HG02938 (cell line): ENCODE results near the gene CDH22.

Experiments used
- ATAC-seq: cut with Tn5 transposase; IDR thresholded peaks from one replicate; pipeline ENCODE4 v1.9.1; 2021; ENCODE audit warnings: mild to moderate bottlenecking, moderate library complexity; ENCODE audit not compliant: unreplicated experiment

Gene CDH22

GRCh38 chr20:46249671-46250070 lies 58.6 kb downstream of the CDH22 start:
- no peak for ATAC-seq

- no peak for ATAC-seq
Measured at GRCh38 chr20:46246559-46246958, 61.7 kb downstream of the CDH22 start.

GRCh38 chr20:46243707-46244628 lies 64.3 kb downstream of the CDH22 start:
- ATAC-seq: no peak

DNA sequence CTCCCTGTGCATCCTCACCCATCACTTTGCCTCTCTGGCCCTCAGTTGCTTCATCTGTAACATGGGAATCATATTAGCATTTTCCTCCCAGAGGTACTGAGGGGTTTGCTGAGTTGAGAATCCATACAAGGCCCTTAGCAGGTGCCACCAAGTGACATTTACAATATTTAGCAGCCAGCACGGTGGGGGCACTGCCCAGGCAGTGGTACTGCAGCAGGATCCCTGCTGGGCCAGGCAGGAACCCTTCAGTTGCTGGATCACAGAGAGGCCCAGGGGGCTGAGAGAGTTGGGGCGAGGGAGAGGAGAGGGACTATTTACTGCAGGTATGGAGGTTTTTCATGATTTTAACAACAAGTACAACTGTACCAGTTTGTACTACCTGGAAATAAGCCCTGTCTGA lies 65.9 kb downstream of the CDH22 start:
- no peak for ATAC-seq

- no peak for ATAC-seq
Measured at GRCh38 chr20:46240881-46241280, 67.4 kb downstream of the CDH22 start.

DNA sequence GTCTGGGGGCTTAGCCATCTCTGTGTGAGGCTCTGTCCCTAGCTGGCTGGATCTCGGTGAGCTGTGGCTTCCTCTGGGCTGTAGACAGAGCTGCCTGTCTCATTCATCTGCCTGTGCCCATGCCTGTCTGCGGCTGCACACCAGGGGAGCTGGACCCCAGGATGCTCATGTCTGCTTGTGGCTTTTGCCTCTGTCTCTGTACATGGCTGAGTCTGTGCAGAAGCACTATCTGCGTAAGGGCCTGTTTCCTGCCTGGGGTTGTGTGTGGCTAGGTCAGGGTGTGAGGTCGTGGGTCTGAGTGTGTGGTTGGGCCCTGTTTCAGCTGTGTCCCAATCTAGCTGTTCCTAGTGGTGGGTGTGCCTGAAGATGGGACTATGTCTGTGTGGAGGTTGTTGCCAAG lies 68.2 kb downstream of the CDH22 start:
- ATAC-seq: no peak

DNA sequence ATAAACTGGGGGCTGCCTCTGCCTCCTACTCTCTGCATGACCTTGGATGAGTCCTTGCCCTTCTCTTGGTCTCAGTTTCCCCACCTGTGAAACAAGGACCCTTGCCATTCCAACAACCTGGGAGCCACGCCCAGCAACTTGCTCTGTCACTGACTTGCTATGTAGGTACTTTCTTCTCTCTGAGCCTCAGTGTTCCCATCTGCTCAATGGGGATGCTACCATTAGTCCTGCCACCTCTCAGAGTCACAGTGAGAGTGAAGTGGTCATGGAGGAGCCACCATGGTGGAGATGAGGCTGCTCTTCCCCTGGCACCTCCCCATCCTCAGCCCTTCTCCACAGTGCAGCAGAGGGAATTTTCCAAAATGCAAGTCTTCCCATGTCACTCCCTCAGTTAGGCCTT lies 70.6 kb downstream of the CDH22 start:
- no peak for ATAC-seq

DNA sequence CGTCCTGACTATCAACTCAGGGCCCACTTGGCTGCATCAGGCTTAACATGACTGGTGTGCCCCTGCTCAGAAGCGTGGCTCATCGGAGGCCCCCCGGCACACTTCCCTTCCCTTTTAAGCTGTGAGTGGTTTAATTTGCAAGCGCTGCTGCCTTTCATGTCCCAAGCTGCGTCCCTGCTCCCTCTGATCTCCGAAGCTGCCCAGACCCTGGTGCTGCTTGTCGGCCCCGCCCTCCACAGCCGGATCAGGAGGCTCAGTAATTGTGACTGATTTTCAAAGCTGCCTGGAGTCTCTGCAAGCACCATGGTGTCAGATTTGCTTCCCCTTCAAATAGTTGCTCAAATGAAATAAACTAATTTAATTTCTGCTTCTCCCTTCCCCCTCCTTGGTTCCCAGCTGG lies 71.1 kb downstream of the CDH22 start:
- ATAC-seq: no peak

GRCh38 chr20:46235077-46235476 lies 73.2 kb downstream of the CDH22 start:
- no peak for ATAC-seq

DNA sequence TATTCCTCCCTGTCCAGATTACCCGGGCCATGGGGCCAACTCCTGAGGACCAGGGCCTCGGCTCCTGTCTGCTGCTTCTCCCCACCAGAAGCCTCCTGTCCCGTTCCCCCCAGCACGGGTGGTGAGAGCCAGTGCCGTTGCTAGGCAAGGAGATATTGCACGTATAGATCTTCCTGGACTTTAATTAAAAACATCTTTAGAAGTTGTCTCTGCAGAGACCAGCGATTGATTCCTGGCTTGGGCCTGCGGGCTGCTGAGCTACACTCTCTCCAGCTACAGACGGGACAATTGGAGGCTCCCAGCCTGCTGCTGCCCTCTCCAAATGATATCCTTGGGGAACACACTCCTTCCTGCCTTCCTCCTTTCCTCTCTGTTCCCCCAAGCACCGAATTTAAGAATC lies 74.6 kb downstream of the CDH22 start:
- ATAC-seq: no peak

GRCh38 chr20:46232539-46232938 lies 75.8 kb downstream of the CDH22 start:
- ATAC-seq: no peak

DNA sequence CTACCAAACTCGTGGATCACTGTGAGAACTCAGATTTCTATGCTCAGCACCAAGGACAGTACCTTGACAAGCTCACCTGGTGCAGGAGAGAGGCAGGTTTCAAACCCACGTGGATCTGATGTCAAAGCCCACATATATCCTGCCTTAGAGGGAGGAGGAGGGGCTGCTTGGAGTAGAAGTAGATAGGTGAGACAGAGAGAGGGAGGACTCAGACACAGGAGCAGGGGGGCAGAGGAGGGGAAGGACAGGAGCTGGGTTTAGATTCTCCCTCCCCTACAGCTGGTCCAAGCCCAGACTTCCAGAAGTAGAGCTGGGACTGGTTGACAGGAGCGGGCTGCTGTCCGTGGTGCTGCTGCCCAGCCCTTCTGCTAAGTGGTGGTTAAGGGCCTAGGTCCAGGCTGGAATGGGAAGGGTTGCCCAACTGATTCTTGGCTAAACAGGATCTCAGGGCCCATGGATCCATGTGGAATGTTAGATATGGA lies 77.5 kb downstream of the CDH22 start:
- ATAC-seq: no peak

DNA sequence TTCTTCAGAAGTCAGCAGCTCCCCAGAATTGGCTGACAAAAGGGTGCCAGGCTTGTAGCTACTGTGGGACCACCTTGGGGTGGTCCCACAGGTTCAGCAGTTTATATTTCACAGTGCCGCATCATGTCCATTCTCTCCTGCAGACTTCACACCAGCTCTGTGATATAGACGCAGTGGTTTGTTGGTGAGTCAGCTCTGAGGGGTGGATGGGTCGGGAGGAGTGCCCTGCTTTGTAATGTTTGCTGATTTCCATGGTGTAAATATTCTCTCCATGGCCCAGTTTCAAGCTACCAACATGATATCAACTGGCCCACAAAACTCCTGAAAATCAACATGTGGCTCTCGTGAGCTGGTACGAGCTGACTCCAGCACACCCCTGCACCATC lies 78.2 kb downstream of the CDH22 start:
- no peak for ATAC-seq

DNA sequence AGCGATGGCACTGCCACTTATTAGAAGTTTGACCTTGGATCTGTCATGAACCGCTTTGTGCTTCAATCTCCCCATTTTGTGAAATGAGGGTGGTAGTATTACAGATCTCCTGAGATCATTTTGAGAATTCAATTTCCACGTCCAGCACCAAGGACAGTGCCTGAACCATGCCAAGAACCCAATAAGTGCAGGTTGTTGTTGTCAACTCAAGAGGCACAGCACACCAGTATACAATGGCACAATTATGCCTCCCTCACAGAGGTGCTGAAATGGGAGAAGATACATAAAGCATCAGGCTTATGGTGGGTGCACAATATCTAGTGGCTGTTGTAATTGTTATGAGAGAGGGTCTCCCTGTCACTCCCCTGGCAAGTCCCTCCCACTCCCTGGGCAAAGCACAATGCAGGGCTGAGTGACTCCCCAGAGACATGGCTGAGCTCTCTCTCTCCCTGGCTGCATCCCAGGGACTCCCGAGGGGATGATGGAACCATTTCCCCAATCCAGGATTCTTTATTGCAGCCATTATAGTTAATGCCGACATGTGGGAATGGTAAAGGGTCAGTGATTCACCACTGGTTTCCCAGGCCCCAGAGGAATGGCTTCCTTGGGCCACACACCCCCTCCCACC lies 78.7 kb downstream of the CDH22 start:
- ATAC-seq: no peak

GRCh38 chr20:46228670-46229069 lies 79.6 kb downstream of the CDH22 start:
- no peak for ATAC-seq

DNA sequence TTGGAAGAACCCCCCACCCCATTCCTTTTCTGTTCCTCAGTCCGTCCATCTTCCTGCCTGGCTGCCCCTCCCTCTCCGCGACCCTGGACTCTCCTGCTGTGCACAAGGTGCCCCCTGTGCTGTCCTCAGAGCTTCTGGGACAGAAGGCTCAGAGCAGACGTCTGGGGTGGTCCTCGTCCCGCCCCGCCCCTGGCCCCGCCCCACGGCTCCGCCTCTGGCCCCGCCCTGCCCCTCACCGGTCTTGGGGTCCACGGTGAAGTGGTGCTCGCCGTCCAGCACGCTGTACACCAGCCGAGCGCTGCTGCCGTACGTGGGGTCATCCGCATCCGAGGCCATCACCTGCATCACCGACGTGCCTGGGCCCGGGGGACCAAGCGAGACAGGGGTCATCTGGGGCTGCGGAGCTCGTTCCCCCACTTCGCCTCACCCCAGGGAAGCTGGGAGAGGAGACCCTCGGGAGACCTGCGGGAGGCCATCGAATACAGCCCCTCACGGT lies 81.0 kb downstream of the CDH22 start:
- ATAC-seq: no peak

GRCh38 chr20:46226602-46227001 lies 81.7 kb downstream of the CDH22 start:
- no peak for ATAC-seq

DNA sequence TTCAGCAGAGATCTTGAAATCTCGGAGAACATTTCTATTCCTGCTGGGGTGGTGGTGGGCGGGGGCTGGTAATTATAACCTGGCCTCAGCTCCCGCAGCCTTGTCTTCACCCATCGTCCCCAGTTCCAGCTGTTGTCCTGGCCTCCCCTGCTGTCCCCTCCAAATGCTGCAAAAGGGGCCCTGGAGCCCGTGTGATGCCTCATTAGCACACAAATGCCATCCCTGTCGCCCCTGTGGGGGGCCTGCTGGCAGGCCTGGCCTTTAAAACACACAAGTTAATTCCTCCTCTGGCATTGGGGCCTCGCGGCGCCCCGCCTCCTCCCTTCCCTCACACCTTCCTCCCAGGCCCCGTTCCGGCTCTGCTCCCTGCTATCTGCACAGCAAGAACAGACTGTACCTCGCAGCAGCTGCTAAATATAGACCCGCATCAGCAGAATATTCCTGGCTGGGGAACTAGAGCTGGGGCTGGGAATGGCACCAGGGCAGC lies 85.7 kb downstream of the CDH22 start:
- no peak for ATAC-seq

- ATAC-seq: no peak
Measured at GRCh38 chr20:46221256-46221833, 87.0 kb downstream of the CDH22 start.

GRCh38 chr20:46220455-46221207 lies 87.7 kb downstream of the CDH22 start:
- no peak for ATAC-seq

GRCh38 chr20:46219920-46220319 lies 88.4 kb downstream of the CDH22 start:
- no peak for ATAC-seq
